Measurements from ENCODE around the gene HSPA8.
"Not testable (repeated sequence)": the region's sequence is repeated elsewhere in the genome, so short reads cannot be mapped to it uniquely, and the experiment has no call there.

Gene HSPA8

DNA sequence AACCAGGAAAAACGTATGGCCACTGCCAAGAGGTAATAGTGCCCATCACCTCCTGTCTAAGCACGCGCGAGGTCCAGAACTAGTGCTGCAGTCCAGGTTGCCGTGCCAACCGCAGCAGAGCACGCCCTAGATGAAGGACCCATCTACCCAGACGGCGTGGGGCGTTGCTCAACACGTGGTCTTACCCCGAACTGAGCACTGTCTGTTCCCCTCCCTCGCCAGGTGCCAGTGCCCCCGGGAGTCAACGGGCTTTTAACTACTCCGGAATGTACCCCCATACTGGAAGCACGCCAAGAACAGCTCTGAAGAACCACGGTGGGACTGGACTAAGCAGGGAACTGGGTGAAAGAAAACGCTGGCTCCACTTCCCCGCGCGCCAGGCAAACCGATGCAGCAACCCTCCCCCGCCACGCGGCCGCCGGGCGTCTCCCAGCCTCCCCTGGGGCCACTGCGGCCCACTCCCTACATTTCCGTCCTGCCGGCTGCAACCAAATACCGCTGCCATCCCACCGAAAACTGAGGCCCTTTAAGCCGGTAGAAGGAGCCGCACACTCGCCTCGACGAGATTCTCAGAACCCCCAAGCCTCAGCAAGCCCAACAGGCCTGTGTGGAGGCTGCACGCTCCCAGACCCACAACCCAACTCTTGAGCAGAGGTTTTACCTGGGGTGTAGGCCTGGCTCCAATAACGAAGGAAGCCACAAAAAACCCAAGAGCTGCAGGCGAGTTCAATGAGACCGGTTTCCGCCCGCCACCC lies at the start of gene HSPA8:
Gene HSPA8, minus strand, starts transcription at position 734 of the 755 bp plus-strand sequence. CDS start 812 bp downstream, outside the sequence.
- in situ Hi-C loops (cut with MboI; ENCODE audit: low sequenced_read_pairs), result no loop called here

GRCh38 chr11:123111465-123111864 lies 49.5 kb upstream of the HSPA8 start:
- in situ Hi-C loops (cut with MboI; ENCODE audit: low sequenced_read_pairs), result no loop called here

GRCh38 chr11:123110397-123110796 lies 48.5 kb upstream of the HSPA8 start:
- in situ Hi-C loops (cut with MboI; ENCODE audit: low sequenced_read_pairs), result no loop called here

GRCh38 chr11:123107945-123108495 lies 46.1 kb upstream of the HSPA8 start:
- in situ Hi-C loops (cut with MboI; ENCODE audit: low sequenced_read_pairs), result no loop called here

- in situ Hi-C loops (cut with MboI; ENCODE audit: low sequenced_read_pairs), result no loop called here
These were observed 42.8 kb upstream of the HSPA8 start for GRCh38 chr11:123104697-123105096.

DNA sequence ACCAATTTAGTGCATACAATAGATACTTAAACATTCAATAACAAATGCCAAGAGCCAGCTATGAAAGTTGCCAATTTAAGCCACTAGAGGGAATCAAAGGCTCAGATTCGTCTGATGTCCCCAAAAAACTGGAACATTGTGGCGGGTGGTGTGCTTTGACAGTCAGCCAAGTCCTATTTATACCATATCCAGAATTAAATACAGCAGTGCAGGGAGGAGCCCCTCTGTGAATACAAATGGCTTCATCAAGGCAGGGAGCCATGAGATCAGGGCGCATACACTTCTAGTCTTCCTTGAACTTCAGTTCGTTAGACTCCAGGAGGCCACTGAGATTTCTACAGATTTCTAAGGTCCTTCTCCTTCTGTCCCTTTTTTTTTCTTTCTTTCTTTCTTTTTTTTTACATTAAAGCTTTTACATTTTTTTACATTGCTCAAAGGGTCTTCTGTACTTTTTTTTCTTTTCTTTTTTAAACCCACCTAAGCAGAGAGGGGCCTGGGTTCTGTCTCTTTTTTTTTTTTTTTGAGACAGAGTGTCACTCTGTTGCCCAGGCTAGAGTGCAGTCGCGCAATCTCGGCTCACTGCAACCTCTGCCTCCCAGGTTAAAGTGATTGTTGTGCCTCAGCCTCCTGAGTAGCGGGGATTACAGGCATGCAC lies 41.5 kb upstream of the HSPA8 start:
- in situ Hi-C loops (cut with MboI; ENCODE audit: low sequenced_read_pairs), result no loop called here

DNA sequence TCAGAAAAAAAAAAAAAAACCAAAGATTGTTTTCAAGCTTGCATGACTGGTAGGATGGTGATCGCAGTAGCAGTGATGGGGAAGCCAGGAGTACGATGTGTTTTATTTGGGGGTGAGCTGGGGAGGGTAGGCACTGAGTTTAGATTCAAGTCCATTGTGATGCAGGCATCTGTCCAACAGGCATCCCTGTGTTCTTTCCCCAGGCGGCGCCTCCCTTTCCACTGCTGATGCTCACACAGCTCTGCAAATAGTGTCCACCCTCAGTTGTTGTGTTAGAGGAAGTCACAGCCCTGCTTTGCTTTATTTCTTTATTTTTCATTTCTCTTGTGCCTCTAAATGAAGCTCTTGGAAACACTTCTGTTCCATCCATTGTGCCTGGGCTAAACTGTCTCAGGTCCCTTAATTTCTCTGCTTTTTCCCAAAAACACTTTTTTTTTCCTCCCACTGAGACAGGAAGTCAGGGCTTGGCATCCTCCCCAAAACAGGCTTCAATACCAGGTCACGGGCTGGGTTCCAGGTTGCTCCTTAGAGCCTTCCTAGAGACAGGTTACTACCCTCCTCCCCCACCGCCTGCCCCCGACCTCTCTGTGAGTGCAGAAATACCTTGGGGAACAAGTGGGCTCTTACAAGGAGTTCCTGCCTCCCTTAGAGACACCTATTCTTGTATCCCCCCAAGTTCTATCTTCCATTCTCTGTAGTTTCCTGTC lies 38.6 kb upstream of the HSPA8 start:
- in situ Hi-C loops (cut with MboI; ENCODE audit: low sequenced_read_pairs), result no loop called here

GRCh38 chr11:123098990-123099389 lies 37.1 kb upstream of the HSPA8 start:
- in situ Hi-C loops (cut with MboI; ENCODE audit: low sequenced_read_pairs), result no loop called here

DNA sequence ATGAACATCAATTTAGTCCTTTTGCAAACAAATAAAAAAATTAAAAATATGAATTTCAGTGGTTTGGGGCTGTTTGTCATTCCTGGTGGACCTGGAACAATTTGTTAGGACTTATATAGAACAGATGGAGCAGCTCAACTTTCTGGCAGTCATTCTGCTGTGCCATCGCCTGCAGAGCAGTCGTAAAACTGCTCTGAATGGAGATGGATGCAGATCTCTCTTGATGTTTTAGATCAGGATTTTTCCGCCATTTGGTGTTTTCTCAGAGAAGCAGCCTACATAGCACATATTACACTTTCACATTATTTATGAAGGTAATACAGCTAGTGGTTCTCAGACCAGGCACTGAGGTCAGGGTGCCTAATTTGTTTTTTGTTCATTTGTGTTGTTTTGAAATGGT lies 31.8 kb upstream of the HSPA8 start:
- in situ Hi-C loops (cut with MboI; ENCODE audit: low sequenced_read_pairs), result no loop called here

GRCh38 chr11:123091506-123091905 lies 29.6 kb upstream of the HSPA8 start:
- in situ Hi-C loops (cut with MboI; ENCODE audit: low sequenced_read_pairs), result no loop called here

DNA sequence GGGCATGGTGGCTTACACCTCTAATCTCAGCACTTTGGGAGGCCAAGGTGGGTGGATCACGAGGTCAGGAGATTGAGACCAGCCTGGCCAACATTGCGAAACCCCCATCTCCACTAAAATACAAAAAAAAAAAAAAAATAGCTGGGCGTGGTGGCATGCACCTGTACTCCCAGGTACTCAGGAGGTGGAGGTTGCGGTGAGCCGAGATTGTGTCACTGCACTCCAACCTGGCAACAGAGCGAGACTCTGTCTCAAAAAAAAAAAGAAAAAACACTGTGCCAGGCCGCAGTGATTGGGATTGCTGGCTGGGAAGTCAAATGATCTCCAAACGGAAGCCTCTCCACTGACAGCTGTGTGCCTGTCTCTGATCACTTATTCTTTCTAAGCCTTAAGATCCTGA lies 28.2 kb upstream of the HSPA8 start:
- in situ Hi-C loops (cut with MboI; ENCODE audit: low sequenced_read_pairs), result not testable (repeated sequence)

DNA sequence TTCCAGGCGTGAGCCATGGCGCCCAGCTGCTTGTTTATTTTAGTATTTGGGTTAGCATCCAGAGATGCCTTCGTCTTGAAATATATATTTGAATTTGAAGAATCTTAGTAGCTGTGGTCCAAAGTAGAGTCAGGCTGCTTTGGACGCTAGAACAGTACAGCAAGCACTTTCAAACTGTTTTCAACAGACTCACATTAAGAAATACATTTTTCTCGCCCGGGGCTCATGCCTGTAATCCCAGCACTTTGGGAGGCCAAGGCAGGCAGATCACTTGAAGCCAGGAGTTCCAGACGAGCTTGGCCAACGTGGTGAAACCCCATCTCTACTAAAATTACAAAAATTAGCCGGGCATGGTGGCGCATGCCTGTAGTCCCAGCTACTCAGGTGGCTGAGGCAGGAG lies 27.0 kb upstream of the HSPA8 start:
- in situ Hi-C loops (cut with MboI; ENCODE audit: low sequenced_read_pairs), result not testable (repeated sequence)

- in situ Hi-C loops (cut with MboI; ENCODE audit: low sequenced_read_pairs), result not testable (repeated sequence)
These were observed 25.7 kb upstream of the HSPA8 start for GRCh38 chr11:123087657-123088056.

DNA sequence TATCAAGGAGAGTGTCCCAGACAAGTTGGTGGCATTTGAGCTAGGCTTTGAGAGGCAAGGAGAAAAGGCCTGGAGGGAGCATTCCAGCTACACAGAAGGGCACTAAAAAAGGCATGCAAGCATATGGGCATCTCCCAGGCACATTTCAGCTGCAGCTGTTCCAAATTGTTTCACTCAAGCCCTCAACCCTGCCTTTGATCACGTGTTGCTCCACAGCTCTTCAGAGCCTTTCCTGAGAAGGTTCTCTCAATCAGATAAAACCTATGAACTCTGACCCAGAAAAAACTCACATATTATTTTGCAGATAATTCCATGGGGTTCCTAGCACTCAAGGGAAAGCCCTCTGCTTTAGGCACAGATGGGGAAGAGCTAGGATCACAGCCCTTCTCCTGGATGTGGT lies 24.4 kb upstream of the HSPA8 start:
- in situ Hi-C loops (cut with MboI; ENCODE audit: low sequenced_read_pairs), result no loop called here

DNA sequence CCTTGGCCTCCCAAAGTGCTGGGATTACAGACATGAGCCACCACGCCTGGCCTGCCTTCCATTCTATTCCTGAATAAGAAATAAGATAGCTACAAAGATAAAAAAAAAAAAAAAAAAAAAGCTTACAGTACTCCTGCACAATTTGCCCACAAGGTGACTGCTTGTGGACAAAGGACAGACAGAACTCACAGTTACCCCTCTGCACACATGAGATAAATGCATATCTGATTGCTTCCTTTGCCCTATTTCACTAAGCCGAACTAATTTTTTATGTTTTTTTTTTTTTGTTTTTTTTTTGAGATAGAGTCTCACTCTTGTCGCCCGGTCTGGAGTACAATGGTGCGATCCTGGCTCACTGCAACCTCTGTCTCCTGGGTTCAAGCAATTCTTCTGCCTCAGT lies 23.6 kb upstream of the HSPA8 start:
- in situ Hi-C loops (cut with MboI; ENCODE audit: low sequenced_read_pairs), result no loop called here

DNA sequence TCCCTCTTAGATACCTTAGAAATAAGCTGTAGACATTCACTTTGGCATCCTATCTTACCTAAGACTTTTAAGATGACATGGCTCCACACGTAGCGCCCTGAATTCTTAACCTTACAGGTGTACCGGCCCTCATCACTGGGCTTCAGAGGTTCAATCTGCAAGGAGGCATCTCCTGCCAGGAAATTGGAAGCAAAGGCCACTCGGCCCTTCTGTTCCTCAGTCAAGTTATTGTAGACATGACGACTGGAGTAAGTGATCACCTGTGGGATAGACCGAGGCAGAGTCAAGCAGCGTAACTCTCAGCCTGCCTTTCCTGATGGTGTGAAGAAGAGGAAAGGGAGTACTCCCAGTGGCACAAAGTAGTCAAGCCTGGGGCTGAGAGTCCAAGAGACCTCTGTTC lies 22.5 kb upstream of the HSPA8 start:
- in situ Hi-C loops (cut with MboI; ENCODE audit: low sequenced_read_pairs), result no loop called here

GRCh38 chr11:123083623-123084029 lies 21.7 kb upstream of the HSPA8 start:
- in situ Hi-C loops (cut with MboI; ENCODE audit: low sequenced_read_pairs), result no loop called here

DNA sequence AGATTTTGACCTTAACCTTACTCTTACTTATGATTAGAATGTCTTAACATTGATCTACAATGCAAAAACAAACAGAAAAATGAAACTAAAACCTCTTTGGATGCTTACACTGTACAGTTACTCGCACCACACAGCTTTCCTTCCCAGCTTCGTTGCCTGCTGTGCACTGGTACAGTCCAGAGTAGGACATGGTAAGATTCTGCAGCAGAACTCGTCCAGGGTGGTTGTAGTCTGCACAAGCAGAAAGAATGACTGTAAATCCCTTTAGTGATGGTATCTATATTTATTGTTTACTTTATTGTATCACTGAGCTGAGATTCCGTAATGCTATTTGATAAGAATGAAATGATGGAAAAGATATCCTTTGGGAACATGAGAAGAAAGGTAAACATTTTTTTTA lies 21.0 kb upstream of the HSPA8 start:
- in situ Hi-C loops (cut with MboI; ENCODE audit: low sequenced_read_pairs), result no loop called here

DNA sequence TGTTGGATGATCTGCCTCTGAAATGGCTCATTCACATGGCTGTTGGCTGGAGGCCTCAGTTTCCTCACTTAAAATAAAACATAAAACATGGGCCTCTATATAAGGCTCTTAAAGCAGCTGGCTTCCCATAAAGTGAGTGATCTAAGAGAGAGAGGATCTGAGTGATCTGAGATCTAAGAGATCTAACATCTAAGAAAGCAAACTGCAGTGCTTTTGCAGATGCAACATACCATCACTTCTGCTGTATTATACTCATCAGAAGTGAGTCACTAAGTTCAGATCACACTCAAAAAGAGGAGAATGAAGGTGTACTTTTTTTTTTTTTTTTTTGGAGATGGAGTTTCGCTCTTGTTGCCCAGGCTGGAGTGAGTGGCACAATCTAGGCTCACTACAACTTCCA lies 18.1 kb upstream of the HSPA8 start:
- in situ Hi-C loops (cut with MboI; ENCODE audit: low sequenced_read_pairs), result no loop called here

DNA sequence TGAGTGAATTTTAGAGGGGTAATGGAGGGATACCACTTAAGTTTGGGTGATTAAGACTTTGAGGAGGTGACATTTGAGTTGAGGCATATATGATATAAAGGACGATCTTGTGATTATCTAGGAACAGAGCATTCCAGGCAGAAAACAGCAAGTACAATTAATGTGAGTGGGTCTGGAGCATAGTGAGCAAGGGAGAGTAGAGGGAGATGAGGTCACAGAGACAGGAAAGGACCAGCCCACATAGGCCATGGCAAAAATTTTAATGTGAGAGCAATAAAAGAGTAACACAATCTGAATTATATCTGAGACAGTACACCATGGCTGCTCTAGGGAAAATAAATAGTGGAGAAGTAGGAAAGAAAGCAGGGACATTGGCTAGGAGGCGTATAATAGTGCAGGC lies 14.5 kb upstream of the HSPA8 start:
- in situ Hi-C loops (cut with MboI; ENCODE audit: low sequenced_read_pairs), result no loop called here

GRCh38 chr11:123073343-123074057 lies 11.6 kb upstream of the HSPA8 start:
- in situ Hi-C loops (cut with MboI; ENCODE audit: low sequenced_read_pairs), result no loop called here

All from hTERT RPE-1 (cell line).